Heart right ventricle (tissue), 16 donors: ENCODE measurements around the gene TACR1. TPM values are rescaled to one million over a fixed set of nuclear protein-coding genes. Genes with fewer than 3 reads are reported as not detected.

Experiments used
- ATAC-seq, 8 donors: fragments of 200-7000 bp; cut with Tn5 transposase; one replicate each; pipeline ENCODE4 v1.9.1; 2020; ENCODE audit warnings: mild to moderate bottlenecking in 8 of 8, moderate library complexity in 8 of 8, moderate number of reproducible peaks in 1 of 8
- DNase-seq, 2 donors: peaks; one replicate each; pipeline ENCODE4 v3.0.0-alpha.2; 2020
- H3K27ac ChIP-seq, 10 donors: fragments of 200-600 bp; sonication (generic) in 2 of 10; one replicate each; pipeline versions ENCODE4 v1.5.0 to v1.8.0; 2020 to 2022; ENCODE audit warnings: mild to moderate bottlenecking in 3 of 10
- H3K27me3 ChIP-seq, 7 donors: fragments of 200-600 bp; one replicate each; pipeline ENCODE4 v1.8.0; 2021 to 2022; ENCODE audit warnings: mild to moderate bottlenecking in 2 of 7
- H3K36me3 ChIP-seq, 9 donors: fragments of 200-600 bp; sonication (generic) in 1 of 9; one replicate each; pipeline versions ENCODE4 v1.5.0 to v1.8.0; 2020 to 2022; ENCODE audit warnings: mild to moderate bottlenecking in 2 of 9
- H3K4me1 ChIP-seq, 9 donors: fragments of 200-600 bp; sonication (generic) in 1 of 9; one replicate each; pipeline versions ENCODE4 v1.5.0 to v1.8.0; 2020 to 2022; ENCODE audit warnings: mild to moderate bottlenecking in 4 of 9
- H3K4me3 ChIP-seq, 10 donors: fragments of 200-600 bp; sonication (generic) in 2 of 10; one replicate each; pipeline versions ENCODE4 v1.5.0 to v1.8.0; 2020 to 2022; ENCODE audit warnings: mild to moderate bottlenecking in 7 of 10, moderate library complexity in 2 of 10
- H3K9me3 ChIP-seq, 11 donors: fragments of 200-600 bp in 10 of 11; sonication (generic) in 2 of 11; one replicate each; pipeline versions ENCODE4 v1.5.0 to v1.8.0; 2013 to 2022; ENCODE audit warnings: mild to moderate bottlenecking in 2 of 11, control low read depth in 1 of 11, moderate library complexity in 1 of 11
- WGBS, 2 donors: extraction: QIAGEN DNeasy Blood & Tissue Kit; methylation state at CpG; one replicate each; pipeline ENCODE4 v1.1.7; 2013; ENCODE audit warnings: inconsistent platforms in 1 of 2; 5-methylcytosine and 5-hydroxymethylcytosine counted together
- intact Hi-C, 10 donors: fragments of 100-400 bp; cut with DNase I; formaldehyde crosslinking; loops; one replicate each; pipeline versions ENCODE4 v1.11.1 to v1.14.2; 2022
- polyA plus RNA-seq, 2 donors: library from polyadenylated mRNA; stranded (reverse); fragments of 200-250 nt; gene quantifications; one replicate each; pipeline ENCODE4 v1.2.3, GENCODE V29; 2013
- total RNA-seq, 10 donors: library from RNA; stranded (reverse); fragmentation: NEBNext Ultra II Directional in 3 of 10; extraction: Animal tissue kit (Norgen Biotek cat#: 25700) in 3 of 10; gene quantifications; one replicate each; pipeline versions ENCODE4 v1.2.1 to v1.2.4, GENCODE V29; 2021 to 2023
- TF ChIP-seq, protein P1 (sequence below), 9 donors: fragments of 200-600 bp; sonication (generic) in 2 of 9; IDR thresholded peaks; one replicate each; pipeline versions ENCODE4 v1.5.0 to v1.8.0; 2021 to 2022; ENCODE audit warnings: antibody characterized with exemption in 9 of 9, mild to moderate bottlenecking in 5 of 9, moderate library complexity in 1 of 9
- donor health status: Arrhythmogenic right ventricular cardiomyopathy.
- donor health status: ischemic (EF 13 %, LVEDD 7.1; RV severe dilation, severe dysfunction).
- donor health status: healthy with polysubstance abuse.
- donor health status: DM: no; HTN: yes; CAD: no.
- donor health status: DM: no; HTN: no; CAD: no.
- donor health status: ischemic (EF 25% LVEDD 6.9; RV normal size, moderate dysfunction).
- donor health status: ischemic (EF 25% LVEDD 5.7; RV mildly dilated, moderate dysfunction).
- donor health status: healthy.
- donor health status: DM: yes; HTN: yes; CAD: no.
- donor health status: Ischemic cardiomyopathy.
- donor health status: ischemic (EF 35%, LVEDD 5.7; RV mildly dilated, moderate dysfunction).
- donor health status: nonischemic (EF 11% LVEDD 7.7; RV severe dilation, severe dysfunction).
- donor health status: DM: yes; HTN: yes; CAD: no.
- donor health status: PGD.
- donor health status: ischemic (EF 29% LVEDD 5.4; RV normal size, mild dysfunction).
- donor health status: nonischemic (EF 23%, LVEDD 6.1; RV moderate dilation, normal function).

Gene TACR1
- total and polyA plus RNA-seq, 12 donors, result 0.06 to 0.38 (median 0.17) TPM; not detected in 3

DNA sequence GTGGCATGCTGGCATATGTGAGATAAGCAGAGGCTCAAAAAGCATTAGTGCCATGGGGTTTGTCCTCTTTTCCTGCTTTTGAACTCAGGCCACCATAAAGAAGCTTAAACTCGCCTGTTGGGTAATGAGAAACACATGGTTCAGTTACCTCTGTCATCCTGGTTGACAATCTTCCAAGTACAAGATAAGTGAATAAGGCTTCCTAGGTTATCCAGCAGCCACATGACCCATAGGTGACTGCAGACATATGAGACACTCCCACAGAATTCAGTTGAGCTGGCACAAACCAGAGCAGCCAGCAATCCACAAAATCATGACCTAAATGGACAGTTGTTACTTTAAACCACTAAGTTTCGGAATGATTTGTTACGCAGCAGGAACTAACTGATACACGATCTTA, 97.3 kb downstream of the TACR1 start:
- DNase-seq (no peak), ATAC-seq (no peak)
- no peaks in the 10 kb centered on the region for H3K4me1 ChIP-seq
- H3K27me3 ChIP-seq, result no peaks in the 10 kb centered on the region
- TF ChIP-seq, protein P1, sequence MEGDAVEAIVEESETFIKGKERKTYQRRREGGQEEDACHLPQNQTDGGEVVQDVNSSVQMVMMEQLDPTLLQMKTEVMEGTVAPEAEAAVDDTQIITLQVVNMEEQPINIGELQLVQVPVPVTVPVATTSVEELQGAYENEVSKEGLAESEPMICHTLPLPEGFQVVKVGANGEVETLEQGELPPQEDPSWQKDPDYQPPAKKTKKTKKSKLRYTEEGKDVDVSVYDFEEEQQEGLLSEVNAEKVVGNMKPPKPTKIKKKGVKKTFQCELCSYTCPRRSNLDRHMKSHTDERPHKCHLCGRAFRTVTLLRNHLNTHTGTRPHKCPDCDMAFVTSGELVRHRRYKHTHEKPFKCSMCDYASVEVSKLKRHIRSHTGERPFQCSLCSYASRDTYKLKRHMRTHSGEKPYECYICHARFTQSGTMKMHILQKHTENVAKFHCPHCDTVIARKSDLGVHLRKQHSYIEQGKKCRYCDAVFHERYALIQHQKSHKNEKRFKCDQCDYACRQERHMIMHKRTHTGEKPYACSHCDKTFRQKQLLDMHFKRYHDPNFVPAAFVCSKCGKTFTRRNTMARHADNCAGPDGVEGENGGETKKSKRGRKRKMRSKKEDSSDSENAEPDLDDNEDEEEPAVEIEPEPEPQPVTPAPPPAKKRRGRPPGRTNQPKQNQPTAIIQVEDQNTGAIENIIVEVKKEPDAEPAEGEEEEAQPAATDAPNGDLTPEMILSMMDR (IDR thresholded peaks at IDR 0.05), result no peak
- no peak overlapping the region for H3K27ac ChIP-seq
- WGBS, 2 donors, result 95 to 98% methylated on average over 4 of the region's 4 CpGs
- H3K9me3 ChIP-seq, result peaks cover 0 to 18% (median 4%) of the 10 kb centered on the region in 11 donors
- H3K36me3 ChIP-seq, result no peaks in the 10 kb centered on the region
- intact Hi-C loops, result no loop called here
- H3K4me3 ChIP-seq, result no peak overlapping the region

DNA sequence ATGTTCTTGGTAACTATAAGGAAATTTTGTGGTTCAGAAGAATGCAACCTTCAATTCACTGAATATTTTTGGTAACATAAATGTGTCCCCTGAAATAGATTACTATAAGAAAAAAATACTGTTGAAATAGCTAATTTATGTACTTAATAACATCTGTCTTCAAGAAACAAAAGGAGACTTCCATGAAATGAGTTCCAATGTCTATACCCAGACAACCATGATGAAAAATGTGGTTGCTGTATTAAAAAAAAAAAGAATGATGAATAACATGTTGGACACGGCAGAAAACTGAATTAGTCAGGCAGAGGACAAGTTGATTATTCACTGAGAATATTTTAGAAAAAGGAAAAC, 98.5 kb downstream of the TACR1 start:
- H3K4me1 ChIP-seq, result no peaks in the 10 kb centered on the region
- H3K4me3 ChIP-seq, result no peak overlapping the region
- 55 to 87% methylated on average over 1 of the region's 1 CpG for WGBS, 2 donors
- TF ChIP-seq, protein P1 (IDR thresholded peaks at IDR 0.05), result no peak
- H3K27ac ChIP-seq, result no peak overlapping the region
- peaks cover 0 to 18% (median 4%) of the 10 kb centered on the region in 11 donors for H3K9me3 ChIP-seq
- no peaks in the 10 kb centered on the region for H3K36me3 ChIP-seq
- intact Hi-C loops, result no loop called here
- ATAC-seq (no peak), DNase-seq (no peak)
- no peaks in the 10 kb centered on the region for H3K27me3 ChIP-seq

DNA sequence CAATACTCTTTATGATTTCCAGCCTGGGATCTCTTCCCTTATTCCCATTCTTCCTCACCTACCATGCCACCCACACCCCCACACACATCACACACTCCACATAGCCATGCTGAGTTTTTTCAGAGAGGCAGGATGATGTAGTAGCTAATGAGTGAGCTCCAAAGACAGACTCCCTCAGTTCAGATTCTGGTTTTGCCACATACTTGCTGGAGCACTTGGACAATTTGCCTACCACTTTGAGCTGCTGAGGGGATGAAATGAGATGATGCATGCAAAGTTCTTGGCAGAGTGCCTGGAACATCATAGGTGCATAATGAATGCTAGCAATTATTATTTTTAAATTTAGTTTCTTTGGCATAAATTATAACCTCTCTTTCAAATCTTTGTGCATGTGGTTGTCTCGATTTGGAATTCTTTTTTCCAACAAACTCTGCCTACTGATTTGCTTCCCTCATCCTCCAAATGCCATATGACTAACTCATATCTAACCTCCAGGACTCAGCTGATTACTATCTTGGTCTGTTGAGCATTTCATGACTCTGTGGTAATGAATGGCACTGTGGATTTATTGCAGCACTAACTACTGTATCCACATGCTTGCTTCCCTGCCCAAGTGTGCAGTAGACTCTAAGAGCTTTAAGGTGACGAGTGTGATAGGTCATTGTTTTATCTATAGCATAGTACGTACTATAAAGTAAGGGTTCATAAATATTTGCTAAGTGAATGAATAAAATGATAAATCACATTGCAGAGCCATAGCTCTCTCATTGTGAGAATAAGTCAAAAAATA, 99.1 kb downstream of the TACR1 start:
- Histone ChIP-seq H3K4me3 (no peak overlapping the region), H3K36me3 (no peaks in the 10 kb centered on the region), H3K4me1 (no peaks in the 10 kb centered on the region), H3K27me3 (no peaks in the 10 kb centered on the region), H3K9me3 (peaks cover 0 to 18% (median 4%) of the 10 kb centered on the region in 11 donors), H3K27ac (no peak overlapping the region)
- DNase-seq (no peak), ATAC-seq (no peak)
- TF ChIP-seq, protein P1 (IDR thresholded peaks at IDR 0.05), result no peak
- intact Hi-C loops, result no loop called here
- WGBS, 2 donors, result 78 to 80% methylated on average over 3 of the region's 3 CpGs

DNA sequence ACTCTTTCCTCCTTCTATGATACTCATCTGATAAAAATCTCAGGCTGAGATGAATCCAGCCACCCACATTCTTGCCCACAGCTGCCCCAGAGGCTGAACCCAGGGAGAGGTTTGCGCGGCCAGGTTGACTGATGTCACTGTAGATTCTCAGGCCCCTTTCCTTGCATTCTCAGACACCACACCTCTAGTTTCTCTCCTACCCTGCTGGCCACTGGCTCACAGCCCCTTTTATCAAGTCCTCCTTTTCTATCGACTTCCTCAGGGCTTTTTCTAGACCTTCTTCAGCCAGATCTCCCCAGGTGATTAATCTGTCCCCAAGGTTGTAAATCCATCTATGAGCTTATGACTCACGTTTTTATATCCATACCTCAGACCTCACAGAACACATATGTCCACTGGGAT, 99.8 kb downstream of the TACR1 start:
- intact Hi-C loops, result no loop called here
- Histone ChIP-seq H3K36me3 (no peaks in the 10 kb centered on the region), H3K4me3 (no peak overlapping the region), H3K9me3 (peaks cover 0 to 16% (median 4%) of the 10 kb centered on the region in 11 donors), H3K4me1 (no peaks in the 10 kb centered on the region), H3K27me3 (no peaks in the 10 kb centered on the region), H3K27ac (no peak overlapping the region)
- DNase-seq (no peak), ATAC-seq (no peak)
- 84 to 89% methylated on average over 4 of the region's 4 CpGs for WGBS, 2 donors
- TF ChIP-seq, protein P1 (IDR thresholded peaks at IDR 0.05), result no peak
